SK-N-SH treated with all-trans-retinoic acid at 6 μM for 48 hours (cell line): ENCODE results near the gene UBE4B.

Experiments
- ATAC-seq: fragments of 200-7000 bp; cut with Tn5 transposase; 3 replicates; pipeline ENCODE4 v1.9.1; 2020; ENCODE audit warnings: mild to moderate bottlenecking, moderate library complexity
- ARNTL ChIP-seq: fragments of 450-650 bp; formaldehyde crosslinking; IDR thresholded peaks from 2 replicates; pipeline ENCODE4 v1.5.0; 2020; ENCODE audit warnings: low read depth, mild to moderate bottlenecking, moderate library complexity, borderline replicate concordance
- CREB5 ChIP-seq: fragments of 250-450 bp; sonication (Bioruptor Pico); IDR thresholded peaks from 2 replicates; pipeline ENCODE4 v1.5.1; 2020; ENCODE audit warnings: low read depth, mild to moderate bottlenecking, moderate library complexity
- CSDC2 ChIP-seq: fragments of 250-450 bp; sonication (Bioruptor Pico); IDR thresholded peaks from 2 replicates; pipeline ENCODE4 v1.5.0; 2020; ENCODE audit warnings: mild to moderate bottlenecking, moderate library complexity
- CSRNP3 ChIP-seq: fragments of 250-450 bp; sonication (Bioruptor Pico); IDR thresholded peaks from 2 replicates; pipeline ENCODE4 v1.5.1; 2021; ENCODE audit warnings: mild to moderate bottlenecking, moderate library complexity
- ESRRG ChIP-seq: fragments of 250-450 bp; sonication (Bioruptor Pico); IDR thresholded peaks from 2 replicates; pipeline ENCODE4 v1.6.1; 2021; ENCODE audit warnings: mild to moderate bottlenecking
- GLIS3 ChIP-seq: fragments of 250-450 bp; sonication (Bioruptor Pico); IDR thresholded peaks from 2 replicates; pipeline ENCODE4 v1.5.0; 2020; ENCODE audit warnings: mild to moderate bottlenecking, moderate library complexity
- ISL1 ChIP-seq: fragments of 250-450 bp; sonication (Bioruptor Pico); IDR thresholded peaks from 2 replicates; pipeline ENCODE4 v2.1.2; 2022; ENCODE audit warnings: mild to moderate bottlenecking, moderate library complexity
- OSR1 ChIP-seq: fragments of 250-450 bp; sonication (Bioruptor Pico); IDR thresholded peaks from 2 replicates; pipeline ENCODE4 v1.8.0; 2022; ENCODE audit warnings: moderate library complexity, mild to moderate bottlenecking, inconsistent platforms
- PATZ1 ChIP-seq: fragments of 250-450 bp; sonication (Bioruptor Pico); IDR thresholded peaks from 2 replicates; pipeline ENCODE4 v1.8.0; 2020; ENCODE audit warnings: mild to moderate bottlenecking, moderate library complexity, borderline replicate concordance
- POU6F1 ChIP-seq: fragments of 250-450 bp; sonication (Bioruptor Pico); IDR thresholded peaks from 2 replicates; pipeline ENCODE4 v1.8.0; 2021; ENCODE audit warnings: low read depth, mild to moderate bottlenecking, moderate library complexity, borderline replicate concordance
- PPARA ChIP-seq: fragments of 250-450 bp; sonication (Bioruptor Pico); IDR thresholded peaks from 2 replicates; pipeline ENCODE4 v1.5.0; 2020; ENCODE audit warnings: mild to moderate bottlenecking, borderline replicate concordance
- RARB ChIP-seq: fragments of 250-450 bp; sonication (Bioruptor Pico); IDR thresholded peaks from 2 replicates; pipeline ENCODE4 v1.8.0; 2021; ENCODE audit warnings: mild to moderate bottlenecking, moderate library complexity
- SNAI2 ChIP-seq: fragments of 250-450 bp; sonication (Bioruptor Pico); IDR thresholded peaks from 2 replicates; pipeline ENCODE4 v1.5.0; 2020; ENCODE audit warnings: mild to moderate bottlenecking, moderate library complexity
- TCF4 ChIP-seq: fragments of 250-450 bp; sonication (Bioruptor Pico); IDR thresholded peaks from 2 replicates; pipeline ENCODE4 v1.8.0; 2021; ENCODE audit warnings: mild to moderate bottlenecking, moderate library complexity, borderline replicate concordance
- TOX ChIP-seq: fragments of 250-450 bp; sonication (Bioruptor Pico); IDR thresholded peaks from 2 replicates; pipeline ENCODE4 v1.8.0; 2021; ENCODE audit warnings: mild to moderate bottlenecking, moderate library complexity, borderline replicate concordance
- TSHZ2 ChIP-seq: fragments of 250-450 bp; sonication (Bioruptor Pico); IDR thresholded peaks from 2 replicates; pipeline ENCODE4 v1.5.0; 2020; ENCODE audit warnings: mild to moderate bottlenecking, moderate library complexity
- ZFP3 ChIP-seq: fragments of 250-450 bp; sonication (Bioruptor Pico); IDR thresholded peaks from 2 replicates; pipeline ENCODE4 v1.5.0; 2020; ENCODE audit warnings: mild to moderate bottlenecking, moderate library complexity
- ZFP30 ChIP-seq: fragments of 450-650 bp; formaldehyde crosslinking; IDR thresholded peaks from 2 replicates; pipeline ENCODE4 v1.5.0; 2022; ENCODE audit warnings: mild to moderate bottlenecking, moderate library complexity

Gene UBE4B

GRCh38 chr1:10192263-10192662, 159.5 kb downstream of the UBE4B start (continued):
- TF ChIP-seq PATZ1 (no peak), CSRNP3 (CRISPR knock-in tag) (no peak), GLIS3 (CRISPR knock-in tag) (no peak), ISL1 (CRISPR knock-in tag) (no peak), RARB (CRISPR knock-in tag) (no peak)
- TF ChIP-seq, all 23 proteins: peak for 0

GRCh38 chr1:10193288-10193687, 160.5 kb downstream of the UBE4B start:
- no peak for ATAC-seq
- no peak for TF ChIP-seq SNAI2 (CRISPR knock-in tag)
- no peak for TF ChIP-seq PATZ1
- TF ChIP-seq CREB5 (CRISPR knock-in tag) = no peak
- no peak for TF ChIP-seq ISL1 (CRISPR knock-in tag)
- no peak for TF ChIP-seq ESRRG (CRISPR knock-in tag)
- TF ChIP-seq ZFP30 (CRISPR knock-in tag) = no peak
- no peak for TF ChIP-seq POU6F1 (CRISPR knock-in tag)
- TF ChIP-seq ZFP3 (CRISPR knock-in tag) = no peak
- TF ChIP-seq PPARA (CRISPR knock-in tag) = no peak
- TF ChIP-seq TCF4 (CRISPR knock-in tag) = no peak
- TF ChIP-seq CSRNP3 (CRISPR knock-in tag) = no peak
- TF ChIP-seq TOX = no peak
- no peak for TF ChIP-seq OSR1 (CRISPR knock-in tag)
- TF ChIP-seq ARNTL (CRISPR knock-in tag) = no peak
- no peak for TF ChIP-seq RARB (CRISPR knock-in tag)
- TF ChIP-seq CSDC2 = no peak

GRCh38 chr1:10195570-10195969, 162.8 kb downstream of the UBE4B start:
- no peak; the same call in 2 of the 3 replicates for ATAC-seq
- TF ChIP-seq PPARA (CRISPR knock-in tag) (no peak), PATZ1 (no peak), TSHZ2 (CRISPR knock-in tag) (no peak), SNAI2 (CRISPR knock-in tag) (no peak), ZFP3 (CRISPR knock-in tag) (no peak), TOX (no peak), ESRRG (CRISPR knock-in tag) (no peak)
